HCT116 (cell line): ENCODE results near the gene RASSF5. TPM values are rescaled to one million over a fixed set of nuclear protein-coding genes. Genes with fewer than 3 reads are reported as not detected.

Experiments
- ATAC-seq: fragments of 200-7000 bp; cut with Tn5 transposase; 2 replicates; pipeline ENCODE4 v1.9.1; 2020; ENCODE audit warnings: mild to moderate bottlenecking, moderate library complexity
- BruUV-seq: library from RNA; stranded (reverse); fragments of 400-500 nt; replicated peaks from 2 replicates; lab custom pipeline; 2021; lab: Mats Ljungman, UMichigan
- CTCF ChIA-PET: fragments of 300-600 bp; sonication (Branson Sonifier 250); formaldehyde crosslinking; loops from one replicate; lab custom pipeline; 2021; ENCODE audit warnings: antibody characterized with exemption; lab: Charles Lee
- POLR2A ChIA-PET: fragments of 300-600, 350-600 bp; sonication (Branson Sonifier 250); formaldehyde crosslinking; loops from one replicate; lab custom pipeline; 2021; ENCODE audit warnings: antibody characterized with exemption; lab: Charles Lee
- RAD21 ChIA-PET, 2 experiments: fragments of 300-600 bp; sonication (Branson Sonifier 250); formaldehyde crosslinking; loops; one replicate each; lab custom pipeline; 2023; ENCODE audit warnings: low total read pairs in 2 of 2; ENCODE audit not compliant: uncharacterized antibody in 2 of 2, unreplicated experiment in 2 of 2, low non-redundant PET in 1 of 2; lab: Charles Lee
- DNase-seq: peaks from one replicate; pipeline ENCODE4 v3.0.0-alpha.2; 2010; ENCODE audit warnings: low read depth, low spot score
- H2AFZ ChIP-seq: fragments of 200-600 bp; shearing (Covaris generic), sonication (generic); 2 replicates; pipeline ENCODE4 v1.6.1; 2017; ENCODE audit warnings: low read depth, mixed run types, mixed read lengths, antibody characterized with exemption, low read length; ENCODE audit not compliant: poor library complexity, severe bottlenecking
- H3K27ac ChIP-seq: 2 replicates; pipeline ENCODE4 v1.5.1; 2012; ENCODE audit warnings: low read depth, low read length
- H3K27me3 ChIP-seq: fragments of 200-600 bp; sonication (generic); 2 replicates; pipeline ENCODE4 v1.6.1; 2016; ENCODE audit warnings: mixed run types, low read length, mixed read lengths; ENCODE audit not compliant: insufficient read depth
- H3K36me3 ChIP-seq, 2 experiments: fragments of 200-500 bp in 1 of 2; fragments of 200-600 bp in 1 of 2; sonication (Bioruptor generic) in 1 of 2; sonication (generic) in 1 of 2; 2 replicates each; pipeline versions ENCODE4 v1.5.1 to v1.6.1; 2014 to 2016; ENCODE audit warnings: low read length in 2 of 2, inconsistent platforms in 1 of 2, mixed read lengths in 1 of 2, mixed run types in 1 of 2; ENCODE audit not compliant: insufficient read depth in 2 of 2, control insufficient read depth in 1 of 2
- H3K4me1 ChIP-seq, 2 experiments: fragments of 200-600 bp in 1 of 2; sonication (generic) in 1 of 2; 2 replicates each; pipeline versions ENCODE4 v1.5.1 to v1.6.1; 2012 to 2017; ENCODE audit warnings: low read length in 2 of 2, inconsistent platforms in 1 of 2, mild to moderate bottlenecking in 1 of 2, mixed read lengths in 1 of 2, mixed run types in 1 of 2, moderate library complexity in 1 of 2; ENCODE audit not compliant: insufficient read depth in 2 of 2, control insufficient read depth in 1 of 2
- H3K4me2 ChIP-seq: fragments of 200-600 bp; sonication (generic); 2 replicates; pipeline ENCODE4 v1.6.1; 2017; ENCODE audit warnings: mixed run types, low read length, mixed read lengths
- H3K4me3 ChIP-seq, 2 experiments: fragments of 200-600 bp in 1 of 2; sonication (generic) in 1 of 2; replicated peaks in 1 of 2; 2 replicates each; pipeline ENCODE4 v1.5.1; 2011 to 2016; ENCODE audit warnings: low read length in 2 of 2, control low read depth in 1 of 2, low read depth in 1 of 2, mild to moderate bottlenecking in 1 of 2, mixed read lengths in 1 of 2, mixed run types in 1 of 2
- H3K79me2 ChIP-seq: fragments of 200-600 bp; sonication (generic); 2 replicates; pipeline ENCODE4 v1.6.1; 2017; ENCODE audit warnings: mild to moderate bottlenecking, mixed run types, low read length, moderate library complexity, mixed read lengths; ENCODE audit not compliant: insufficient read depth
- H3K9ac ChIP-seq: fragments of 200-600 bp; sonication (generic); 2 replicates; pipeline ENCODE4 v1.6.1; 2016; ENCODE audit warnings: low read length, mixed read lengths
- H3K9me2 ChIP-seq: fragments of 200-600 bp; sonication (generic), shearing (Covaris generic); 2 replicates; pipeline ENCODE4 v1.6.1; 2017; ENCODE audit warnings: mixed run types, mild to moderate bottlenecking, moderate library complexity; ENCODE audit not compliant: insufficient read depth
- H3K9me3 ChIP-seq, 2 experiments: fragments of 200-500 bp in 1 of 2; fragments of 200-600 bp in 1 of 2; sonication (Bioruptor generic) in 1 of 2; sonication (generic) in 1 of 2; 2 replicates each; pipeline ENCODE4 v1.6.1; 2014 to 2017; ENCODE audit warnings: low read length in 2 of 2, mixed read lengths in 2 of 2, inconsistent platforms in 1 of 2, low read depth in 1 of 2, mild to moderate bottlenecking in 1 of 2, mixed run types in 1 of 2, moderate library complexity in 1 of 2; ENCODE audit not compliant: control insufficient read depth in 1 of 2, insufficient read depth in 1 of 2
- H4K20me1 ChIP-seq: fragments of 200-600 bp; sonication (generic), shearing (Covaris generic); 2 replicates; pipeline ENCODE4 v1.6.1; 2017; ENCODE audit warnings: mixed run types, mild to moderate bottlenecking, moderate library complexity; ENCODE audit not compliant: insufficient read depth
- ATF3 ChIP-seq: IDR thresholded peaks from 2 replicates; pipeline ENCODE4 v1.6.1; 2012
- CBX3 ChIP-seq: IDR thresholded peaks from 2 replicates; pipeline ENCODE4 v1.6.1; 2012; ENCODE audit warnings: low read depth
- CEBPB ChIP-seq: IDR thresholded peaks from 2 replicates; pipeline ENCODE4 v1.6.1; 2012; ENCODE audit warnings: low read depth
- CTCF ChIP-seq, 3 experiments: fragments of 200-600 bp in 1 of 3; sonication (generic) in 1 of 3; IDR thresholded peaks in 2 of 3; conservative IDR thresholded peaks in 1 of 3; 2 replicates each; pipeline ENCODE4 v1.5.1; 2012 to 2017; ENCODE audit warnings: low read depth in 2 of 3, low read length in 2 of 3, antibody characterized with exemption in 1 of 3, borderline replicate concordance in 1 of 3, control low read depth in 1 of 3, mild to moderate bottlenecking in 1 of 3, mixed read lengths in 1 of 3, mixed run types in 1 of 3, moderate library complexity in 1 of 3; ENCODE audit not compliant: insufficient read depth in 1 of 3
- EZH2phosphoT487 ChIP-seq: fragments of 200-600 bp; IDR thresholded peaks from 2 replicates; pipeline ENCODE4 v1.6.1; 2018; ENCODE audit warnings: antibody characterized with exemption, borderline replicate concordance
- JUND ChIP-seq: IDR thresholded peaks from 2 replicates; pipeline ENCODE4 v1.6.1; 2012
- MAX ChIP-seq: IDR thresholded peaks from 2 replicates; pipeline ENCODE4 v1.6.1; 2012
- POLR2A ChIP-seq: IDR thresholded peaks from 2 replicates; pipeline ENCODE4 v1.7.0; 2011; ENCODE audit warnings: borderline replicate concordance; ENCODE audit not compliant: insufficient read depth, insufficient read length; ENCODE audit errors: extremely low read depth
- POLR2AphosphoS5 ChIP-seq: IDR thresholded peaks from 2 replicates; pipeline ENCODE4 v1.6.1; 2011; ENCODE audit warnings: mild to moderate bottlenecking, low read depth, low read length, moderate library complexity
- REST ChIP-seq: IDR thresholded peaks from 2 replicates; pipeline ENCODE4 v1.6.1; 2012; ENCODE audit warnings: low read depth
- SIN3A ChIP-seq: IDR thresholded peaks from 2 replicates; pipeline ENCODE4 v1.6.1; 2012; ENCODE audit warnings: low read depth
- SP1 ChIP-seq: IDR thresholded peaks from 2 replicates; pipeline ENCODE4 v1.6.1; 2012; ENCODE audit warnings: low read depth
- SRF ChIP-seq: IDR thresholded peaks from 2 replicates; pipeline ENCODE4 v1.6.1; 2012; ENCODE audit warnings: low read depth
- TCF7L2 ChIP-seq: IDR thresholded peaks from 2 replicates; pipeline ENCODE4 v1.7.0; 2011; ENCODE audit warnings: borderline replicate concordance, inconsistent platforms; ENCODE audit not compliant: insufficient read depth, insufficient read length; ENCODE audit errors: extremely low read depth
- YY1 ChIP-seq: IDR thresholded peaks from 2 replicates; pipeline ENCODE4 v1.6.1; 2011; ENCODE audit warnings: low read length, low read depth, moderate library complexity, mild to moderate bottlenecking; ENCODE audit not compliant: insufficient replicate concordance; ENCODE audit errors: extremely low read depth
- ZBTB33 ChIP-seq: IDR thresholded peaks from 2 replicates; pipeline ENCODE4 v1.6.1; 2011; ENCODE audit warnings: mild to moderate bottlenecking, low read length, moderate library complexity; ENCODE audit not compliant: insufficient replicate concordance; ENCODE audit errors: extremely low read depth
- ZFX ChIP-seq: fragments of 450-650 bp; IDR thresholded peaks from 2 replicates; pipeline ENCODE4 v1.6.1; 2017
- ZNF274 ChIP-seq: fragments of 200-500 bp; sonication (Bioruptor generic); IDR thresholded peaks from 2 replicates; pipeline ENCODE4 v1.6.1; 2014; ENCODE audit warnings: mild to moderate bottlenecking, low read depth, low read length, inconsistent platforms
- intact Hi-C: fragments of 100-400 bp; cut with micrococcal nuclease; formaldehyde crosslinking; loops from 2 replicates; pipeline ENCODE4 v1.10.0; 2022
- total RNA-seq: library from RNA; stranded (reverse); gene quantifications from one replicate; pipeline ENCODE4 v1.2.1, GENCODE V29; 2021; ENCODE audit not compliant: unreplicated experiment

RASSF5 gene
- total RNA-seq, 1 experiment from 2014 or later: 5.4 TPM

DNA sequence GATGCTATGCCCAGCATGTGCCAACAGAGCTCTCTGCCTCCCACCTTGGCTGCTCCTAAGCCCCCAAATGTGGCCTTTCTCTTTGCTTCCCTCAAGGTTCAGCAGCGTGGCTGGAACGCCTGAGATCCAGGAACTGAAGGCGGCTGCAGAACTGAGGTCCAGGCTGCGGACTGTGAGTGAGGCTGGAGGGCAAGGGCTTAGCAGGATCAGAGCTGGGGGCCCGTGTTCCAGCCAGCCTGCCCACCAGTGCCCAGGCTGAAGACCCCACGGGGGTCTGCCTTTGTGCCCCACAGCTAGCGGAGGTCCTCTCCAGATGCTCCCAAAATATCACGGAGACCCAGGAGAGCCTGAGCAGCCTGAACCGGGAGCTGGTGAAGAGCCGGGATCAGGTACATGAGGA is 22.4 kb upstream of the RASSF5 start:
- POLR2A ChIA-PET: no interaction called here
- no peak overlapping the region for H3K4me3 ChIP-seq
- no peak overlapping the region for H3K27ac ChIP-seq
- H3K79me2 ChIP-seq: no peaks in the 10 kb centered on the region
- no TSS peak for BruUV-seq
- no peaks in the 10 kb centered on the region for H3K9me2 ChIP-seq
- RAD21 ChIA-PET: no interaction called here
- no peaks in the 10 kb centered on the region for H3K9me3 ChIP-seq
- no peak for DNase-seq
- H3K36me3 ChIP-seq: no peaks in the 10 kb centered on the region
- intact Hi-C loops: no loop called here
- H3K4me2 ChIP-seq: no peak overlapping the region
- peaks cover 0 to 6% of the 10 kb centered on the region in 2 experiments; a peak in 1 of 4 replicates for H3K4me1 ChIP-seq
- no peak overlapping the region for H3K9ac ChIP-seq
- no peaks in the 10 kb centered on the region for H3K27me3 ChIP-seq
- TF ChIP-seq JUND (no peak), MAX (no peak), REST (no peak), SRF (no peak), TCF7L2 (no peak), POLR2AphosphoS5 (no peak), POLR2A (no peak), SIN3A (no peak), CEBPB (no peak), ZFX (no peak), EZH2phosphoT487 (no peak), ZBTB33 (no peak), CBX3 (no peak), ZNF274 (no peak), ATF3 (no peak), YY1 (no peak), SP1 (no peak), CTCF (IDR thresholded peaks at IDR 0.05 in 2 of 3, conservative IDR thresholded peaks at IDR 0.05 in 1 of 3; ENCODE audit: borderline replicate concordance in 1 of 3, insufficient read depth in 1 of 3, low read depth in 2 of 3, low read length in 2 of 3) (no peak)
- CTCF ChIA-PET: no interaction called here
- no peak overlapping the region for H2AFZ ChIP-seq
- no peak for ATAC-seq
- H4K20me1 ChIP-seq: no peaks in the 10 kb centered on the region
